Activated CD4-positive, alpha-beta T cell treated with anti-CD3 and anti-CD28 coated beads for 36 hours (primary cell): ENCODE data around the gene PSMD4. TPM values are rescaled to one million over a fixed set of nuclear protein-coding genes. Genes with fewer than 3 reads are reported as not detected.

Source experiments
- ATAC-seq: fragments of 200-7000 bp; cut with Tn5 transposase; one replicate; pipeline ENCODE4 v1.10.0; 2021; ENCODE audit warnings: mild to moderate bottlenecking, moderate library complexity
- CTCF ChIA-PET: fragments of 350-600 bp; sonication (Branson Sonifier 250); formaldehyde crosslinking; loops from one replicate; lab custom pipeline; 2021; ENCODE audit warnings: antibody characterized with exemption; lab: Charles Lee
- POLR2A ChIA-PET: fragments of 350-600 bp; sonication (Branson Sonifier 250); formaldehyde crosslinking; loops from one replicate; lab custom pipeline; 2021; ENCODE audit warnings: antibody characterized with exemption, inconsistent platforms; lab: Charles Lee
- DNase-seq: peaks from one replicate; pipeline ENCODE4 v3.0.0-alpha.2; 2020
- H3K27ac Mint-ChIP-seq: one replicate; pipeline ENCODE4 v1.8.0; 2021; ENCODE audit warnings: mixed read lengths
- H3K27me3 Mint-ChIP-seq: one replicate; pipeline ENCODE4 v1.8.0; 2021; ENCODE audit warnings: mixed read lengths
- H3K36me3 Mint-ChIP-seq: one replicate; pipeline ENCODE4 v1.8.0; 2021; ENCODE audit warnings: low read depth, mixed read lengths
- H3K4me1 Mint-ChIP-seq: one replicate; pipeline ENCODE4 v1.8.0; 2021; ENCODE audit warnings: mixed read lengths
- H3K4me3 Mint-ChIP-seq: one replicate; pipeline ENCODE4 v1.8.0; 2021; ENCODE audit warnings: mild to moderate bottlenecking, moderate library complexity, mixed read lengths
- H3K9me3 Mint-ChIP-seq: one replicate; pipeline ENCODE4 v1.8.0; 2021; ENCODE audit warnings: low read depth, mixed read lengths
- intact Hi-C, 2 experiments: fragments of 100-400 bp; cut with DNase I in 1 of 2; cut with micrococcal nuclease in 1 of 2; formaldehyde crosslinking; loops; one replicate each; pipeline versions ENCODE4 v1.14.2 to v1.15.1; 2022 to 2024; cut with DNase I, micrococcal nuclease
- total RNA-seq, 2 experiments: library from RNA; stranded (reverse); gene quantifications; one replicate each; pipeline ENCODE4 v1.2.3, GENCODE V29; 2021

Gene PSMD4
- total RNA-seq, 2 experiments from 2014 or later, result 187 to 243 TPM

DNA sequence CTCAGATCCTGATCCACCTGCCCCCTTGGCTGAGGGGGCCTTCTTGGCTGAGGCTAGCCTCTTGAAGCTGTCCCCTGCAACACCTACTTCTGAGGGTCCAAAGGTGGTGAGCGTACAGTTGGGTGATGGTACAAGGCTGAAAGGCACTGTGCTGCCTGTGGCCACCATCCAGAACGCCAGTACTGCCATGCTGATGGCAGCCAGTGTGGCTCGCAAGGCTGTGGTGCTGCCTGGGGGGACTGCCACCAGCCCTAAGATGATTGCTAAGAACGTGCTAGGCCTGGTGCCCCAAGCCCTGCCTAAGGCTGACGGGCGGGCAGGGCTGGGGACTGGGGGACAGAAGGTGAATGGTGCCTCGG, 32.8 kb downstream of the PSMD4 start:
- Mint-ChIP-seq H3K27ac (no peak overlapping the region), H3K27me3 (no peaks in the 10 kb centered on the region), H3K4me1 (peaks cover 13% of the 10 kb centered on the region), H3K36me3 (peaks cover 51% of the 10 kb centered on the region), H3K9me3 (no peaks in the 10 kb centered on the region), H3K4me3 (no peak overlapping the region)
- intact Hi-C loops, result no loop called here
- ATAC-seq (no peak), DNase-seq (no peak)
- ChIA-PET CTCF (interaction anchor here (1.2 kb wide), 1 partner anchor 54 kb away, joined by 3 read pairs; no protein-coding TSS in a partner anchor), POLR2A (no interaction called here)

DNA sequence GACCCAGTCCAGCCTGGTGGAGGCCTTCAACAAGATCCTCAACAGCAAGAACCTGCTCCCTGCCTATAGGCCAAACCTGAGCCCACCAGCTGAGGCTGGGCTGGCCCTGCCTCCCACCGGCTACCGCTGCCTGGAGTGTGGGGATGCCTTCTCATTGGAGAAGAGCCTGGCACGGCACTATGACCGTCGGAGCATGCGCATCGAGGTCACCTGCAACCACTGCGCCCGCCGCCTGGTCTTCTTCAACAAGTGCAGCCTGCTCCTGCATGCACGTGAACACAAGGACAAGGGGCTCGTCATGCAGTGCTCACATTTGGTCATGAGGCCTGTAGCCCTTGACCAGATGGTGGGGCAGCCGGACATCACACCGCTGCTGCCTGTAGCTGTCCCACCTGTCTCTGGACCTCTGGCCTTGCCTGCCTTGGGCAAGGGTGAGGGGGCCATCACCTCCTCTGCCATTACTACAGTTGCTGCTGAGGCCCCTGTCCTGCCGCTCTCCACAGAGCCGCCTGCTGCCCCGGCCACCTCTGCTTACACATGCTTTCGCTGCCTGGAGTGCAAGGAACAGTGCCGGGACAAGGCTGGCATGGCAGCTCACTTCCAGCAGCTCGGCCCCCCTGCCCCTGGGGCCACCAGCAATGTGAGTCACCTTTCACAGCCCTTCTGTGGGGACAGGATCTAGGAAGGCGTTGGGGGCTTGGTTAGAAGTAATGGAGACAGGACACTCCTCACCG, 33.4 kb downstream of the PSMD4 start:
- no peak overlapping the region for H3K27ac Mint-ChIP-seq
- peaks cover 52% of the 10 kb centered on the region for H3K36me3 Mint-ChIP-seq
- intact Hi-C loops, result no loop called here
- ChIA-PET CTCF (interaction anchor here (0.8 kb wide), 1 partner anchor 13 kb away, joined by 3 read pairs; no protein-coding TSS in a partner anchor), POLR2A (no interaction called here)
- no peaks in the 10 kb centered on the region for H3K27me3 Mint-ChIP-seq
- ATAC-seq, result no peak
- no peak overlapping the region for H3K4me3 Mint-ChIP-seq
- no peaks in the 10 kb centered on the region for H3K9me3 Mint-ChIP-seq
- no peak for DNase-seq
- H3K4me1 Mint-ChIP-seq, result peaks cover 13% of the 10 kb centered on the region

DNA sequence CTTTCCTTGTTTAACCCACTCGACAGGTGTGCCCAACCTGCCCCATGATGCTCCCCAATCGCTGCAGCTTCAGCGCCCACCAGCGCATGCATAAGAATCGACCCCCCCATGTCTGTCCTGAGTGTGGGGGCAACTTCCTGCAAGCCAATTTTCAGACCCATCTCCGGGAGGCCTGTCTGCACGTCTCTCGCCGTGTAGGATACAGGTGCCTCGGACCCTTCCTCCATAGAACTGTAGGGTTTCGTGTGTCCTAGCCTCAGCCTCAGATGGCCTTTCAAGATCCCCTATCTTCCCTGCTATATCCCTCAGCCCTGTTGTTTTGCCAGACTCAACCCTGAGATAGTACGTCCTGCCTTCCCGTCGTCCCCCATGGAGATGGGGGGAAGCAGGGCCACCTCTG, 34.0 kb downstream of the PSMD4 start:
- DNase-seq (no peak), ATAC-seq (no peak)
- H3K27ac Mint-ChIP-seq, result no peak overlapping the region
- no peak overlapping the region for H3K4me3 Mint-ChIP-seq
- ChIA-PET CTCF (interaction anchor here (0.8 kb wide), 1 partner anchor 13 kb away, joined by 3 read pairs; no protein-coding TSS in a partner anchor), POLR2A (no interaction called here)
- no peaks in the 10 kb centered on the region for H3K27me3 Mint-ChIP-seq
- intact Hi-C loops, result no loop called here
- H3K9me3 Mint-ChIP-seq, result no peaks in the 10 kb centered on the region
- H3K36me3 Mint-ChIP-seq, result peaks cover 53% of the 10 kb centered on the region
- peaks cover 11% of the 10 kb centered on the region for H3K4me1 Mint-ChIP-seq

DNA sequence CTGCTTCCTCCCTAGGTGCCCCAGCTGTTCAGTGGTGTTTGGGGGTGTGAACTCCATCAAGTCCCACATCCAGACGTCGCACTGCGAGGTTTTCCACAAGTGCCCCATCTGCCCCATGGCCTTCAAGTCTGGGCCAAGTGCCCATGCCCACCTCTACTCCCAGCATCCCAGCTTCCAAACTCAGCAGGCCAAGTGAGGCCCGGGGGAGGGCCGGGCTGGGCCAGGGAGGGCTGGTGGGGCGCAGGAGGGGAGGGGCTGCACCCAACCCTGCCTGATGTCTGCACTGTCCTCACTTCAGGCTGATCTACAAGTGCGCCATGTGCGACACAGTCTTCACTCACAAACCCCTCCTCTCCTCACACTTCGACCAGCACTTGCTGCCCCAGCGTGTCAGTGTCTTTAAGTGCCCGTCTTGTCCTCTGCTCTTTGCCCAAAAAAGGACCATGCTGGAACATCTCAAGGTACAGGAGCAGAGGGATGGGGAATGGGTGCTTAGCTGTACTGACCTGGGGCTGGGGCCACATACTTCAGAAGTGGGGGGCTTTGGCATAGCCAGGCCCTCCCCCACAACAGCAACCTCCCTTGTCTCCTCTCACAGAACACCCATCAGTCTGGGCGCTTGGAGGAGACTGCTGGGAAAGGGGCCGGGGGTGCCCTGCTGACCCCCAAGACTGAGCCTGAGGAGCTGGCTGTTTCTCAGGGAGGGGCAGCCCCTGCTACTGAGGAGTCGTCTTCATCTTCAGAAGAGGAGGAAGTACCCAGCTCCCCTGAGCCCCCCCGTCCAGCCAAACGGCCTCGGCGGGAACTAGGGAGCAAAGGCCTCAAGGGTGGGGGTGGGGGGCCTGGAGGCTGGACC, 34.8 kb downstream of the PSMD4 start:
- ChIA-PET CTCF (no interaction called here), POLR2A (interaction anchor here (0.6 kb wide), 1 partner anchor 10 kb away, joined by 3 read pairs; no protein-coding TSS in a partner anchor)
- DNase-seq (no peak), ATAC-seq (no peak)
- intact Hi-C loops, result no loop called here
- peaks cover 51% of the 10 kb centered on the region for H3K36me3 Mint-ChIP-seq
- H3K4me3 Mint-ChIP-seq, result no peak overlapping the region
- no peaks in the 10 kb centered on the region for H3K27me3 Mint-ChIP-seq
- no peak overlapping the region for H3K27ac Mint-ChIP-seq
- no peaks in the 10 kb centered on the region for H3K9me3 Mint-ChIP-seq
- peaks cover 3% of the 10 kb centered on the region for H3K4me1 Mint-ChIP-seq

DNA sequence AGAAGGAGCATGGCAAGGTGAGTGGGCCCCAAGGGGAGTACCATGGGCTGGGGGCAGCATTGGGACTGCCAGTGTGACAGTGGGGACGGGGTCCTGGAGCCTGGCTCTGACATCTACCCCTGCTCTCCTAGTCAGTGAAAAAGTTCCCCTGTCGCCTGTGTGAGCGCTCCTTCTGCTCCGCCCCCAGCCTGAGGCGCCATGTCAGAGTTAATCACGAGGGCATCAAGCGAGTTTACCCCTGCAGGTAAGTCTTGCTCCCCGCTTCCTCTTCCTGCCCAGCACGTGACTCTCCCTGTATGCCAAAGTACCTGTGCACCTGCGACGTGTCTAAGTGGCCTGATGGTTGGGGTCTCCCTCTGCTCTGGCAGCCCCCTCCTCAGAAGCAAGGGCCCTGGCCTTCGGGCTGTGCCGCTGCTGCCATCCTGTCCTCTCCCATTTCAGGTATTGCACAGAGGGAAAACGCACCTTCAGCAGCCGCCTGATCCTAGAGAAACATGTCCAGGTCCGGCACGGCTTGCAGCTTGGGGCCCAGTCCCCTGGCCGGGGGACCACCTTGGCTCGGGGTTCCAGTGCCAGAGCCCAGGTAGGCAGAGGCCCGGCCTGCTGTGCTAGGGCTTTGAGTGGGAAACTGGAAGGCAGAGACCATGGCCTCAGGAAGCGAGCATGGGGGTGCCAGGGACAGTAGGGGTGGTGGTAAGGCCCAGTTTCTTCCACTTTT, 35.6 kb downstream of the PSMD4 start:
- ChIA-PET CTCF (interaction anchor here (0.7 kb wide), 1 partner anchor 50 kb away, joined by 5 read pairs; no protein-coding TSS in a partner anchor), POLR2A (interaction anchor here (0.6 kb wide), 1 partner anchor 10 kb away, joined by 3 read pairs; no protein-coding TSS in a partner anchor)
- no peaks in the 10 kb centered on the region for H3K9me3 Mint-ChIP-seq
- ATAC-seq (peak; percentile 8), DNase-seq (no peak)
- no peaks in the 10 kb centered on the region for H3K27me3 Mint-ChIP-seq
- H3K4me1 Mint-ChIP-seq, result no peaks in the 10 kb centered on the region
- H3K36me3 Mint-ChIP-seq, result peaks cover 44% of the 10 kb centered on the region
- intact Hi-C loops, result no loop called here
- H3K27ac Mint-ChIP-seq, result peak overlapping the region; percentile 8
- H3K4me3 Mint-ChIP-seq, result no peak overlapping the region

DNA sequence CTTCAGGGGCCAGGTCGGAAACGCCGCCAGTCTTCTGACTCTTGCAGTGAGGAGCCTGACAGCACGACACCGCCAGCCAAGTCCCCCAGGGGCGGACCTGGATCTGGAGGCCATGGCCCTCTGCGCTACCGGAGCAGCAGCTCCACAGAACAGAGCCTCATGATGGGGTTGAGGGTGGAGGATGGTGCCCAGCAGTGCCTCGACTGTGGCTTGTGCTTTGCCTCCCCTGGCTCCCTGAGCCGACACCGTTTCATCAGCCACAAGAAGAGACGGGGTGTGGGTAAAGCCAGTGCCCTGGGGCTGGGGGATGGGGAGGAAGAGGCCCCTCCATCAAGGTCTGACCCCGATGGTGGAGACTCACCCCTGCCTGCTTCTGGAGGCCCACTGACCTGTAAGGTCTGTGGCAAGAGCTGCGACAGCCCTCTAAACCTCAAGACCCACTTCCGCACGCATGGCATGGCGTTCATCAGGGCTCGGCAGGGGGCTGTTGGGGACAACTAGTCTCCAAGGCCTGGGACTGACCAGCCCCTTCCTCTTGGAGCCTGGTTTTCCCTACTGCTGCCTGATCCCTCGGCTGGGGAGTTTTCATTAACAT, 36.3 kb downstream of the PSMD4 start:
- intact Hi-C loops, result loop anchor here in 1 of 2 experiments (1.0 kb wide), 1 partner anchor 8 kb away; no protein-coding TSS in a partner anchor
- ATAC-seq (no peak), DNase-seq (no peak)
- Mint-ChIP-seq H3K4me3 (no peak overlapping the region), H3K4me1 (no peaks in the 10 kb centered on the region), H3K27me3 (no peaks in the 10 kb centered on the region), H3K27ac (no peak overlapping the region), H3K9me3 (no peaks in the 10 kb centered on the region), H3K36me3 (peaks cover 43% of the 10 kb centered on the region)
- ChIA-PET POLR2A (no interaction called here), CTCF (interaction anchor here (0.7 kb wide), 1 partner anchor 50 kb away, joined by 5 read pairs; no protein-coding TSS in a partner anchor)

DNA sequence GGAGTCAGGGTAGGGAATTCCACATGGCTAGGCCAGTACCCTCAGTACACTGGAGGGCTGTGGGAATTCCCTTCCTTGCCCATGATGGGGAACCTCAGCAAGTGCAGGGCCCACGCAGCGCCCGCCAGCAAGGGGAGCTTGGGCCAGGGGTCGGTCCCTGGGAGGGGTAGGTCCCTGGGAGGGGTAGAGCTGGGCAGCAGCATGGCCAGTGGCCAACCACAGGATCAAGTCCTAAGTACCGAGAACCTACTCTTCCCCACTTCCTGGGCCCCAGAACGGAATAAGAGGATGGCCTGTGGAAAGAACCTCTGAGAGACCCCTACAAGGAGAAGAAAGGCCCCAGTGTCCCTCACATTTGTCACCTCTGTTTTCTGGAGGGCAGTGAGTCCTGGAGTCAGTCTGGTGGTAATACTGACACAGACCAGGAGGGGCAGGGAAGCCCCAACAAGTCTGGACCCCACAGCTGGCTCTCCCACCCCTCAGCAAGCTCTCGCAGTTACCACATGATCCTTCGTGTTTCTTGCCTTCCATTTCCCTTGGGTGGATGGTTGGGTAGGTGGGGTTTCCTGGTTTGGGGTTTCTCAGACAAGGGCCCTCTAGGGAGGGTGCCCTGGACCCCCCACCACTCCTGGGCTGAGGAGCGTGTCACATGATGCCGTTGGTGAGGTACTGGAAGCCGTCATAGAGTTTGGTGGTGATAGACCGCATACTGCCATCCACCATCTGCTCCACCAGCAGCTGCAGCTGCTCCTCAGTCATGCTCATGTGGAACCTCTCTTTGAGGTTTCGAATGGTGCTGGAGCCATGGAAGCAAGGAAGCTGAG, 37.9 kb downstream of the PSMD4 start:
- H3K36me3 Mint-ChIP-seq, result peaks cover 37% of the 10 kb centered on the region
- H3K27ac Mint-ChIP-seq, result peak overlapping the region; percentile 55
- ATAC-seq, result peak; percentile 34
- no peaks in the 10 kb centered on the region for H3K27me3 Mint-ChIP-seq
- ChIA-PET POLR2A (interaction anchor here (0.6 to 2.5 kb wide), 4 partner anchors 9 to 16 kb away, joined by 3 to 8 read pairs (median 6); partner anchors contain the start of gene ZNF687), CTCF (interaction anchor here (0.5 to 6.4 kb wide), 3 partner anchors 48 to 286 kb away, joined by 3 to 53 read pairs (median 3); partner anchors contain the start of gene MINDY1)
- no peaks in the 10 kb centered on the region for H3K4me1 Mint-ChIP-seq
- H3K9me3 Mint-ChIP-seq, result no peaks in the 10 kb centered on the region
- no peak overlapping the region for H3K4me3 Mint-ChIP-seq
- no peak for DNase-seq
- intact Hi-C loops, result no loop called here

DNA sequence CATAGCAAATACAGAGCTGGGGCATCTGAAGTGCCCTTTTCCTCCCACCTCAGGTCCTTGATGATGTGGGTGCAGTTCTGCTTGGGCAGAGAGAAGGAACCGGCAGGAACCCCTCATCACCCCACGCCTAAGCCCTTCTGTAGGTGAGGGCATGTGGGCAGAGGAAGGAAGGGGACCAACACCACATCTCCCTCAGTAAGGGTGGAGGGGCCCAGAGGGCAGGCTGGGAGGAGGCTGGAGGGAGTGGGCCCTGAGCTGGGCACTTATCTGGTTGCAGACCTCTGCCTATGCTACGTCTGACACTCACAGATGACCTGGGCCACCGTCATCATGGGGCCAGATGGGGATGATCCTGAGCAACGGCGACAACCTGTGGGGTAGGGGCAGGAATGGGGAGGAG, 38.6 kb downstream of the PSMD4 start:
- H3K27me3 Mint-ChIP-seq, result no peaks in the 10 kb centered on the region
- POLR2A ChIA-PET, result interaction anchor here (0.5 to 2.5 kb wide), 4 partner anchors 10 to 55 kb away, joined by 4 to 8 read pairs (median 6); partner anchors contain the start of gene ZNF687
- H3K4me3 Mint-ChIP-seq, result no peak overlapping the region
- CTCF ChIA-PET, result interaction anchor here (1.1 to 6.4 kb wide), 2 partner anchors 47 to 286 kb away, joined by 3 to 53 read pairs; partner anchors contain the start of gene MINDY1
- peaks cover 39% of the 10 kb centered on the region for H3K36me3 Mint-ChIP-seq
- no peaks in the 10 kb centered on the region for H3K4me1 Mint-ChIP-seq
- intact Hi-C loops, result no loop called here
- H3K9me3 Mint-ChIP-seq, result no peaks in the 10 kb centered on the region
- DNase-seq (no peak), ATAC-seq (peak; percentile 11)
- no peak overlapping the region for H3K27ac Mint-ChIP-seq

DNA sequence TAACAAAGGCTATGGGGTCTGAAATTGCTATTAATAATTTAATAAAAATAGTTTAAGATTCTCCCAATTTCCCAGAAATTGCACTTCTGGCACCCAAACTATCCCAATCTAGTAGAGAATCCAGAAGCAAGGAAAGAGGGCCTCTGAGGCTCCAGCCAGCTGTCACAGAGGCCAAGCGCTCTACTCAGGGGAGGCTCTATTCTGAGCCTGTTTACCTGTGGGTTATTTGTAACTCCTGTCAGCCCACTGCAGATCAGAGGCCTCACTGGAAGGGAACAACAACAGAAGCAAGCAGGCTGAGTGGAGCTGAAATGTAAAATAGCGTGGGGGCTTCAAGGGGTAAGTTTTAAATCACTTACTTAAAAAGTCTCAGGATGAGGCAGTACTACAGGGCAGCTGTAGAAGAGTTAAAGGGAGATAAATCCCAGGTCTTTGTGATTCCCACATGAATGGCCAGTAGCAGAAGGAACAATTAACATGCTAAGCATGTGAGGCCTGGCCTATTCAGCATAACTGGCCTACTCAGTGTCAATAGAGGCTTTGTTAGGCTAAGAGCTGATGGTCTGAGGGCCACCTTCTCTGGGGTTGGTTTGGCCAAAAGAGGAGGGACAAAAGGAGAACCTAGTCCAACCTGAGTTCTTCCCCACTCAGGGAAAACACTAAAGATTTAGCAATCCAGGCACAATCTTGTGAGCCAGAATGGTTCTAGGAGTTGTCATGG, 40.4 kb downstream of the PSMD4 start:
- intact Hi-C loops, result no loop called here
- Mint-ChIP-seq H3K9me3 (no peaks in the 10 kb centered on the region), H3K27me3 (no peaks in the 10 kb centered on the region), H3K27ac (peak overlapping the region; percentile 17), H3K4me1 (no peaks in the 10 kb centered on the region), H3K36me3 (peaks cover 42% of the 10 kb centered on the region), H3K4me3 (no peak overlapping the region)
- DNase-seq, result no peak
- ChIA-PET CTCF (interaction anchor here (0.6 to 6.4 kb wide), 5 partner anchors 10 to 958 kb away, joined by 3 to 53 read pairs (median 6); no protein-coding TSS in a partner anchor), POLR2A (interaction anchor here (0.6 to 2.5 kb wide), 4 partner anchors 12 to 46 kb away, joined by 3 to 8 read pairs (median 4); no protein-coding TSS in a partner anchor)
- no peak for ATAC-seq
